K562 (cell line): ENCODE measurements around the gene DIO3. TPM values are rescaled to one million over a fixed set of nuclear protein-coding genes. Genes with fewer than 3 reads are reported as not detected.

Source experiments
- ATAC-seq: fragments of 200-7000 bp; cut with Tn5 transposase; 3 replicates; pipeline ENCODE4 v1.9.1; 2020; ENCODE audit warnings: moderate library complexity
- BruUV-seq: library from RNA; stranded (reverse); fragments of 400-500 nt; replicated peaks from 2 replicates; lab custom pipeline; 2021; lab: Mats Ljungman, UMichigan
- CTCF ChIA-PET: fragments of 300-600 bp; formaldehyde crosslinking; extraction: SDS; loops from one replicate; lab custom pipeline; 2021; ENCODE audit warnings: low intra/inter-chr PET ratio; lab: Yijun Ruan, JAX
- POLR2A ChIA-PET: fragments of 300-600, 350-650 bp; sonication (Branson Sonifier 250); formaldehyde crosslinking; extraction: SDS; loops from one replicate; lab custom pipeline; 2021; ENCODE audit warnings: antibody characterized with exemption, inconsistent platforms; lab: Yijun Ruan, JAX
- DNase-seq, 4 experiments: peaks; one replicate each; pipeline versions ENCODE4 v3.0.0 to v3.0.0-alpha.2; 2011 to 2018; ENCODE audit warnings: low spot score in 3 of 4, mixed read lengths in 3 of 4; ENCODE audit errors: extremely low read depth in 1 of 4
- FAIRE-seq: peaks from 2 replicates; lab custom pipeline; 2011; peaks lifted over from hg19 to GRCh38; lab: Jason Lieb, UNC
- H2AFZ ChIP-seq: 2 replicates; pipeline ENCODE4 v1.6.0; 2011; ENCODE audit warnings: low read depth, low read length, control low read depth, inconsistent platforms
- H3K27ac ChIP-seq: fragments of 200-600 bp; 3 replicates; pipeline ENCODE4 v1.8.0; 2011; ENCODE audit warnings: low read depth, mild to moderate bottlenecking, control low read depth, inconsistent platforms, low read length, moderate library complexity, mixed read lengths; ENCODE audit errors: extremely low read depth
- H3K27me3 ChIP-seq, 2 experiments: fragments of 300-600 bp in 1 of 2; 2 replicates in 1 of 2; 3 replicates in 1 of 2; pipeline versions ENCODE4 v1.6.0 to v1.8.0; 2011; ENCODE audit warnings: inconsistent platforms in 2 of 2, low read length in 2 of 2, mild to moderate bottlenecking in 1 of 2, mixed read lengths in 1 of 2, moderate library complexity in 1 of 2; ENCODE audit not compliant: control insufficient read depth in 2 of 2, insufficient read depth in 2 of 2
- H3K36me3 ChIP-seq: fragments of 300-600 bp; 3 replicates; pipeline ENCODE4 v1.8.0; 2011; ENCODE audit warnings: mild to moderate bottlenecking, low read length, inconsistent platforms; ENCODE audit not compliant: control insufficient read depth, insufficient read depth
- H3K4me1 ChIP-seq, 2 experiments: fragments of 200-600 bp in 1 of 2; replicated peaks in 1 of 2; 2 replicates in 1 of 2; 3 replicates in 1 of 2; pipeline versions ENCODE4 v1.5.1 to v1.8.0; 2011; ENCODE audit warnings: inconsistent platforms in 2 of 2, low read length in 2 of 2, mild to moderate bottlenecking in 1 of 2, mixed read lengths in 1 of 2, moderate library complexity in 1 of 2; ENCODE audit not compliant: control insufficient read depth in 2 of 2, insufficient read depth in 2 of 2
- H3K4me2 ChIP-seq: 2 replicates; pipeline ENCODE4 v1.6.1; 2011; ENCODE audit warnings: low read length, control low read depth, inconsistent platforms, mixed read lengths; ENCODE audit not compliant: insufficient read depth
- H3K4me3 ChIP-seq: fragments of 200-600 bp; sonication (generic), shearing (Covaris generic); 2 replicates; pipeline ENCODE4 v1.5.1; 2016; ENCODE audit warnings: control low read depth, inconsistent platforms
- H3K79me2 ChIP-seq: fragments of 200-600 bp; 3 replicates; pipeline ENCODE4 v1.8.0; 2011; ENCODE audit warnings: low read length, inconsistent platforms; ENCODE audit not compliant: control insufficient read depth, insufficient read depth
- H3K9ac ChIP-seq, 2 experiments: 2 replicates each; pipeline versions ENCODE4 v1.6.0 to v1.6.1; 2011; ENCODE audit warnings: low read depth in 2 of 2, low read length in 2 of 2, control low read depth in 1 of 2, inconsistent platforms in 1 of 2, mild to moderate bottlenecking in 1 of 2, mixed read lengths in 1 of 2; ENCODE audit not compliant: insufficient read depth in 1 of 2
- H3K9me1 ChIP-seq: one replicate; pipeline ENCODE4 v1.6.0; 2011; ENCODE audit warnings: inconsistent platforms, mild to moderate bottlenecking, low read length, moderate library complexity; ENCODE audit not compliant: control insufficient read depth, insufficient read depth
- H3K9me3 ChIP-seq: replicated peaks from 2 replicates; pipeline ENCODE4 v1.5.1; 2011; ENCODE audit warnings: low read depth, low read length, inconsistent platforms; ENCODE audit not compliant: control insufficient read depth, insufficient read depth
- H4K20me1 ChIP-seq: replicated peaks from 2 replicates; pipeline ENCODE4 v1.6.1; 2011; ENCODE audit warnings: low read length, inconsistent platforms, mixed read lengths; ENCODE audit not compliant: control insufficient read depth, insufficient read depth
- NR2C2 ChIP-seq, 2 experiments: fragments of 200-800 bp in 1 of 2; sonication (Bioruptor generic) in 1 of 2; sonication (generic) in 1 of 2; formaldehyde crosslinking in 1 of 2; IDR thresholded peaks; 2 replicates each; pipeline versions ENCODE4 v1.6.1 to v1.8.0; 2016 to 2022; ENCODE audit warnings: mild to moderate bottlenecking in 1 of 2, missing compliant biosample characterization in 1 of 2, missing genetic modification characterization in 1 of 2, missing genetic modification reagents in 1 of 2
- WGBS: fragments of 100-300 bp; shearing (Covaris generic); methylation state at CpG from one replicate; pipeline ENCODE4 v1.1.6; 2016; ENCODE audit warnings: low coverage, mixed read lengths; ENCODE audit not compliant: insufficient coverage; ENCODE audit errors: missing lambda C conversion rate; 5-methylcytosine and 5-hydroxymethylcytosine counted together
- in situ Hi-C: fragments of 300-500 bp; cut with MboI; formaldehyde crosslinking; loops from 4 replicates; pipeline ENCODE4 v1.15.0; 2018; ENCODE audit warnings: inconsistent platforms, mixed read lengths
- intact Hi-C: fragments of 100-400 bp; cut with micrococcal nuclease; formaldehyde crosslinking; loops from 2 replicates; pipeline ENCODE4 v1.14.2; 2022
- polyA plus RNA-seq, 8 experiments: library from polyadenylated mRNA; depleted of rRNA in 4 of 8; stranded (reverse) in 5 of 8; unstranded in 3 of 8; fragments of >200 nt; fragmentation: Nextera tagmentation in 2 of 8; fragmentation: Illumina TruSeq in 1 of 8; extraction: Ambion mirVana in 2 of 8; extraction: Trizol in 1 of 8; gene quantifications; 2 replicates each; pipeline versions ENCODE4 v1.2.1 to v1.2.3, GENCODE V29; 2011 to 2014; ENCODE audit warnings: inconsistent platforms in 1 of 8, missing spikeins in 1 of 8
- total RNA-seq, 7 experiments: library from RNA; depleted of rRNA in 6 of 7; stranded (reverse); fragments of >200 nt in 6 of 7; fragmentation: Illumina TruSeq in 2 of 7; extraction: Trizol in 2 of 7; gene quantifications; 2 replicates each; pipeline versions ENCODE4 v1.2.1 to v1.2.3, GENCODE V29; 2011 to 2021; ENCODE audit warnings: low replicate concordance in 1 of 7
- TF ChIP-seq, protein P1 (sequence below), 2 experiments: IDR thresholded peaks; 2 replicates each; pipeline ENCODE4 v1.6.1; 2012; ENCODE audit warnings: improper control_type of control experiment in 2 of 2, low read depth in 2 of 2, low read length in 2 of 2, borderline replicate concordance in 1 of 2

The DIO3 gene
- total and polyA plus RNA-seq, 9 of the 15 experiments (the other 6 are each of a cell fraction or from before 2014, with no cell fraction given) = not detected

DNA sequence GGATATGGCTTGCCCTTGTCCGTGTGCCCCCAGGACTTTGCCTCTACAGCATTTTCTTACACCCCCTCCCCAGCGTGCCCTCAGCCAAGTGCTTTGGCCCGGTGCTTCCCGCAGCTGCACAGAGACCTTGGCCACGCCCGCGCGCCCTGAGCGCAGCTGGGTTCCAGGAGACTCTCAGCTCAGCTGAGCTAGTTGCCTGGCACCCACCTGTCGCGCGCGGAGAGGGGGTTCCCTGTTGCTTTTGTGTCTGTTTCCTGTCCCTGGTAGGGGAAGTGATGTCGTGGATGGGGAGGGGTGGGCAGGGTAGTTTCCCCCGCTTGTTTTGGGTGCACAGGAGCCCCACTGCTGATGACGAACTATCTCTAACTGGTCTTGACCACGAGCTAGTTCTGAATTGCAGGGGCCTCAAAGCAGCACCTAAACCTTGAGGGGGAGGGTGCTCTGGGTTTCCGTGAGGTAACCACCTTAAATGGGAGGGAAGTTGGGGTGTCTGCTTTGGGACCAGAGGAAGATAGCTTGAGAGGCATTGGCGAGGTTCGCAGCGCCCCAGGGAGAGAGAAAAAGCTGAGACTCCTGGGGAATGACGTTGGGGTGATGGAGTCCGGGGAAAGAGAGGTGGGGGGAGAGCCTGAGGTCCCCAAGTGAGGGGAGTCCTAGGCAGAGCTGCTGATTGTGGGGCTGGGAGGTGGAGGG lies 1.5 kb downstream of the DIO3 start:
- no TSS peak for BruUV-seq
- Histone ChIP-seq H3K4me1 (peaks cover 0 to 13% of the 10 kb centered on the region in 2 experiments; a peak in 2 of 5 replicates), H3K9me1 (no peaks in the 10 kb centered on the region), H4K20me1 (no peaks in the 10 kb centered on the region), H3K4me3 (no peak overlapping the region), H3K36me3 (no peaks in the 10 kb centered on the region), H3K9me3 (no peaks in the 10 kb centered on the region), H3K79me2 (no peaks in the 10 kb centered on the region), H3K27me3 (peaks cover 7 to 43% of the 10 kb centered on the region in 2 experiments; a peak in 4 of 5 replicates), H3K4me2 (no peak overlapping the region), H3K27ac (no peak overlapping the region), H2AFZ (no peak overlapping the region), H3K9ac (no peak overlapping the region)
- DNase-seq (no peak), FAIRE-seq (no peak), ATAC-seq (no peak)
- ChIA-PET POLR2A (no interaction called here), CTCF (no interaction called here)
- intact Hi-C loops = no loop called here
- 22% methylated on average over 11 of the region's 23 CpGs for WGBS
- in situ Hi-C loops = no loop called here
- TF ChIP-seq NR2C2 (CRISPR knock-in tag; IDR thresholded peaks at IDR 0.05) (no peak), NR2C2 (tag; IDR thresholded peaks at IDR 0.05) (no peak)

GRCh38 chr14:101563352-101563653 lies 2.0 kb downstream of the DIO3 start:
- no peak overlapping the region for H3K9ac ChIP-seq
- H3K36me3 ChIP-seq = no peaks in the 10 kb centered on the region
- in situ Hi-C loops (no loop called here), intact Hi-C loops (no loop called here)
- no peak overlapping the region for H2AFZ ChIP-seq
- no peaks in the 10 kb centered on the region for H3K9me3 ChIP-seq
- ChIA-PET POLR2A (no interaction called here), CTCF (no interaction called here)
- no peaks in the 10 kb centered on the region for H4K20me1 ChIP-seq
- peaks cover 7 to 43% of the 10 kb centered on the region in 2 experiments; a peak in 4 of 5 replicates for H3K27me3 ChIP-seq
- no TSS peak for BruUV-seq
- TF ChIP-seq, protein P1, sequence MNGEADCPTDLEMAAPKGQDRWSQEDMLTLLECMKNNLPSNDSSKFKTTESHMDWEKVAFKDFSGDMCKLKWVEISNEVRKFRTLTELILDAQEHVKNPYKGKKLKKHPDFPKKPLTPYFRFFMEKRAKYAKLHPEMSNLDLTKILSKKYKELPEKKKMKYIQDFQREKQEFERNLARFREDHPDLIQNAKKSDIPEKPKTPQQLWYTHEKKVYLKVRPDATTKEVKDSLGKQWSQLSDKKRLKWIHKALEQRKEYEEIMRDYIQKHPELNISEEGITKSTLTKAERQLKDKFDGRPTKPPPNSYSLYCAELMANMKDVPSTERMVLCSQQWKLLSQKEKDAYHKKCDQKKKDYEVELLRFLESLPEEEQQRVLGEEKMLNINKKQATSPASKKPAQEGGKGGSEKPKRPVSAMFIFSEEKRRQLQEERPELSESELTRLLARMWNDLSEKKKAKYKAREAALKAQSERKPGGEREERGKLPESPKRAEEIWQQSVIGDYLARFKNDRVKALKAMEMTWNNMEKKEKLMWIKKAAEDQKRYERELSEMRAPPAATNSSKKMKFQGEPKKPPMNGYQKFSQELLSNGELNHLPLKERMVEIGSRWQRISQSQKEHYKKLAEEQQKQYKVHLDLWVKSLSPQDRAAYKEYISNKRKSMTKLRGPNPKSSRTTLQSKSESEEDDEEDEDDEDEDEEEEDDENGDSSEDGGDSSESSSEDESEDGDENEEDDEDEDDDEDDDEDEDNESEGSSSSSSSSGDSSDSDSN (IDR thresholded peaks at IDR 0.05; ENCODE audit: borderline replicate concordance in 1 of 2, low read depth in 2 of 2, low read length in 2 of 2) = no peak
- no peaks in the 10 kb centered on the region for H3K9me1 ChIP-seq
- H3K4me2 ChIP-seq = no peak overlapping the region
- 17% methylated on average over 8 of the region's 13 CpGs for WGBS
- FAIRE-seq = no peak
- ATAC-seq = no peak
- H3K79me2 ChIP-seq = no peaks in the 10 kb centered on the region
- H3K27ac ChIP-seq = no peak overlapping the region
- peaks cover 0 to 12% of the 10 kb centered on the region in 2 experiments; a peak in 2 of 5 replicates for H3K4me1 ChIP-seq
- DNase-seq = no peak
- H3K4me3 ChIP-seq = no peak overlapping the region
